ENCODE measurements around the gene SASH1.

Gene SASH1

GRCh38 chr6:148342350-148343046 is at the start of gene SASH1:
TSS of gene SASH1 (plus strand) at chr6:148342838. CDS start at chr6:148343068, 230 bp downstream.
- DNase-seq (ENCODE audit: low spot score) = peak; percentile 76

- no peak for DNase-seq (ENCODE audit: low spot score)
These were observed 49.2 kb upstream of the SASH1 start for GRCh38 chr6:148293181-148293995.

- no peak for DNase-seq (ENCODE audit: low spot score)
These were observed 48.6 kb upstream of the SASH1 start for GRCh38 chr6:148294059-148294458.

GRCh38 chr6:148295261-148295887 is 47.3 kb upstream of the SASH1 start:
- DNase-seq (ENCODE audit: low spot score) = no peak

GRCh38 chr6:148296771-148297170 is 45.9 kb upstream of the SASH1 start:
- no peak for DNase-seq (ENCODE audit: low spot score)

GRCh38 chr6:148298683-148299082 is 44.0 kb upstream of the SASH1 start:
- DNase-seq (ENCODE audit: low spot score) = no peak

- DNase-seq (ENCODE audit: low spot score) = no peak
These were observed 39.0 kb upstream of the SASH1 start for GRCh38 chr6:148303616-148304015.

GRCh38 chr6:148304976-148305375 is 37.7 kb upstream of the SASH1 start:
- no peak for DNase-seq (ENCODE audit: low spot score)

GRCh38 chr6:148306286-148306685 is 36.4 kb upstream of the SASH1 start:
- DNase-seq (ENCODE audit: low spot score) = no peak

- DNase-seq (ENCODE audit: low spot score) = no peak
These were observed 35.2 kb upstream of the SASH1 start for GRCh38 chr6:148307405-148307804.

GRCh38 chr6:148309301-148309700 is 33.3 kb upstream of the SASH1 start:
- no peak for DNase-seq (ENCODE audit: low spot score)

GRCh38 chr6:148311966-148312669 is 30.5 kb upstream of the SASH1 start:
- no peak for DNase-seq (ENCODE audit: low spot score)

GRCh38 chr6:148313488-148313887 is 29.1 kb upstream of the SASH1 start:
- DNase-seq (ENCODE audit: low spot score) = no peak

- DNase-seq (ENCODE audit: low spot score) = no peak
These were observed 26.3 kb upstream of the SASH1 start for GRCh38 chr6:148316308-148316707.

GRCh38 chr6:148317051-148317450 is 25.6 kb upstream of the SASH1 start:
- DNase-seq (ENCODE audit: low spot score) = no peak

GRCh38 chr6:148317739-148318138 is 24.9 kb upstream of the SASH1 start:
- no peak for DNase-seq (ENCODE audit: low spot score)

- no peak for DNase-seq (ENCODE audit: low spot score)
These were observed 19.9 kb upstream of the SASH1 start for GRCh38 chr6:148322704-148323103.

GRCh38 chr6:148323344-148323743 is 19.3 kb upstream of the SASH1 start:
- DNase-seq (ENCODE audit: low spot score) = no peak

GRCh38 chr6:148324297-148324985 is 18.2 kb upstream of the SASH1 start:
- no peak for DNase-seq (ENCODE audit: low spot score)

- DNase-seq (ENCODE audit: low spot score) = no peak
These were observed 17.1 kb upstream of the SASH1 start for GRCh38 chr6:148325316-148326068.
